HepG2 (cell line): ENCODE data around the gene TPGS1. TPM values are rescaled to one million over a fixed set of nuclear protein-coding genes. Genes with fewer than 3 reads are reported as not detected.

ENCODE experiments used
- ELF4 ChIP-seq: sonication (generic); formaldehyde crosslinking; IDR thresholded peaks from 2 replicates; pipeline ENCODE4 v1.5.0; 2020; ENCODE audit warnings: missing genetic modification reagents, mild to moderate bottlenecking, moderate library complexity, borderline replicate concordance
- JUNB ChIP-seq: sonication (generic); formaldehyde crosslinking; IDR thresholded peaks from 2 replicates; pipeline ENCODE4 v1.8.0; 2022; ENCODE audit warnings: missing genetic modification reagents, mild to moderate bottlenecking, borderline replicate concordance
- ONECUT2 ChIP-seq: sonication (generic); formaldehyde crosslinking; IDR thresholded peaks from 2 replicates; pipeline ENCODE4 v1.4.0; 2020; ENCODE audit warnings: missing genetic modification reagents
- YY1 ChIP-seq: IDR thresholded peaks from 2 replicates; pipeline ENCODE4 v1.6.1; 2011; ENCODE audit warnings: low read length, low read depth, moderate library complexity, mild to moderate bottlenecking; ENCODE audit not compliant: insufficient read depth, insufficient replicate concordance
- ZBTB7A ChIP-seq: sonication (generic); formaldehyde crosslinking; IDR thresholded peaks from 2 replicates; pipeline ENCODE4 v1.8.0; 2022; ENCODE audit warnings: mild to moderate bottlenecking, missing genetic modification reagents
- ZNF563 ChIP-seq: sonication (generic); formaldehyde crosslinking; IDR thresholded peaks from 2 replicates; pipeline ENCODE4 v1.8.0; 2022; ENCODE audit warnings: mild to moderate bottlenecking, moderate library complexity, missing genetic modification reagents
- ZNF598 ChIP-seq: sonication (generic); formaldehyde crosslinking; IDR thresholded peaks from 2 replicates; pipeline ENCODE4 v1.5.1; 2020; ENCODE audit warnings: mild to moderate bottlenecking, missing genetic modification reagents, borderline replicate concordance
- ZNF782 ChIP-seq: sonication (generic); formaldehyde crosslinking; IDR thresholded peaks from 2 replicates; pipeline ENCODE4 v1.4.0; 2020; ENCODE audit warnings: missing genetic modification reagents, mild to moderate bottlenecking, borderline replicate concordance
- polyA plus RNA-seq, 8 experiments: library from polyadenylated mRNA; depleted of rRNA in 3 of 8; stranded (reverse) in 7 of 8; unstranded in 1 of 8; fragments of >200 nt; fragmentation: Illumina TruSeq in 4 of 8; extraction: Trizol in 4 of 8; gene quantifications; 2 replicates each; pipeline versions ENCODE4 v1.2.1 to v1.2.3, GENCODE V29; 2011 to 2016; ENCODE audit warnings: low read depth in 4 of 8, missing spikeins in 1 of 8, mixed read lengths in 1 of 8; ENCODE audit not compliant: insufficient read depth in 1 of 8
- total RNA-seq, 5 experiments: library from RNA; depleted of rRNA; stranded (reverse); fragments of >200 nt; fragmentation: Illumina TruSeq; extraction: Trizol; gene quantifications; 2 replicates each; pipeline ENCODE4 v1.2.3, GENCODE V29; 2016; ENCODE audit warnings: low read depth in 1 of 5
- TF ChIP-seq, protein P1 (sequence below), 2 experiments: fragments of 450-650 bp in 1 of 2; sonication (generic) in 1 of 2; formaldehyde crosslinking in 1 of 2; IDR thresholded peaks; 2 replicates each; pipeline versions ENCODE4 v1.6.1 to v1.8.0; 2016 to 2022; ENCODE audit warnings: antibody characterized with exemption in 1 of 2, mild to moderate bottlenecking in 1 of 2, missing genetic modification reagents in 1 of 2
- TF ChIP-seq, protein P2 (sequence below): sonication (generic); formaldehyde crosslinking; IDR thresholded peaks from 2 replicates; pipeline ENCODE4 v1.4.0; 2020; ENCODE audit warnings: low read depth, missing genetic modification reagents
- TF ChIP-seq, protein P3 (sequence below): sonication (generic); formaldehyde crosslinking; IDR thresholded peaks from 2 replicates; pipeline ENCODE4 v1.4.0; 2020; ENCODE audit warnings: mild to moderate bottlenecking, missing genetic modification reagents
- TF ChIP-seq, protein P4 (sequence below): sonication (generic); formaldehyde crosslinking; IDR thresholded peaks from 2 replicates; pipeline ENCODE4 v1.8.0; 2022; ENCODE audit warnings: missing genetic modification reagents, mild to moderate bottlenecking, moderate library complexity, borderline replicate concordance

TPGS1 gene
- total and polyA plus RNA-seq, 2 of the 13 experiments (the other 11 are each of a cell fraction or from before 2014, with no cell fraction given), result 1.1 to 6.2 TPM

DNA sequence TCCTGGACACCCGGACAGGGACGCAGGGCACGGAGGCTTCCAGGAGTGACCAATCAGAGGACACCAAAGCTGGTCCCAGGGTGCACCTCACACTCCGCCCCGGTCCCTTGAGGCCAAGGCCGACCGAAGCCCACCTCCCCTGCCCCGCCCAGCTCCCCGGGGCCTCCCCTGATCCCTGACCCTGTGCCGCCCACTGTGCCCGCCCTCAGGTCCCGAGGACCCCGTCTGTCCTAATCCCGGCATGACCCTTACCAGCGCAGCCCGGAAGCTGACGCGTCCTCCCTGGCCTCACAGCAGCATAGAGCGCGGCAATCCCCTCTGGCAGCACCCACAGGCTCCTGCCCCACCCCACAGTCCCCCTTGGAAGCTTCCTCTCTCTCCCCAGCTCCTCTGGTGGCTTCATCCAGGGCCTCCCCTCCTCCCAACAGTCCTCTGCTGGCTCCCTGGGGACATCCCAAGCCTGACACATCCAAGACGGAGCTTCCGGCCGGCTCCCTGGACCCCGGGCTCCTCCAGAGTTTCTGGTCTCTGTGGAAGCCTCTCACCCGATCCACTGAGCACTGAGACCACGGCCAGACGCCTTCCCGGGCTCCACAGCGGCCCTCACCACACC lies 16.9 kb downstream of the TPGS1 start (continued):
- TF ChIP-seq, protein P1, sequence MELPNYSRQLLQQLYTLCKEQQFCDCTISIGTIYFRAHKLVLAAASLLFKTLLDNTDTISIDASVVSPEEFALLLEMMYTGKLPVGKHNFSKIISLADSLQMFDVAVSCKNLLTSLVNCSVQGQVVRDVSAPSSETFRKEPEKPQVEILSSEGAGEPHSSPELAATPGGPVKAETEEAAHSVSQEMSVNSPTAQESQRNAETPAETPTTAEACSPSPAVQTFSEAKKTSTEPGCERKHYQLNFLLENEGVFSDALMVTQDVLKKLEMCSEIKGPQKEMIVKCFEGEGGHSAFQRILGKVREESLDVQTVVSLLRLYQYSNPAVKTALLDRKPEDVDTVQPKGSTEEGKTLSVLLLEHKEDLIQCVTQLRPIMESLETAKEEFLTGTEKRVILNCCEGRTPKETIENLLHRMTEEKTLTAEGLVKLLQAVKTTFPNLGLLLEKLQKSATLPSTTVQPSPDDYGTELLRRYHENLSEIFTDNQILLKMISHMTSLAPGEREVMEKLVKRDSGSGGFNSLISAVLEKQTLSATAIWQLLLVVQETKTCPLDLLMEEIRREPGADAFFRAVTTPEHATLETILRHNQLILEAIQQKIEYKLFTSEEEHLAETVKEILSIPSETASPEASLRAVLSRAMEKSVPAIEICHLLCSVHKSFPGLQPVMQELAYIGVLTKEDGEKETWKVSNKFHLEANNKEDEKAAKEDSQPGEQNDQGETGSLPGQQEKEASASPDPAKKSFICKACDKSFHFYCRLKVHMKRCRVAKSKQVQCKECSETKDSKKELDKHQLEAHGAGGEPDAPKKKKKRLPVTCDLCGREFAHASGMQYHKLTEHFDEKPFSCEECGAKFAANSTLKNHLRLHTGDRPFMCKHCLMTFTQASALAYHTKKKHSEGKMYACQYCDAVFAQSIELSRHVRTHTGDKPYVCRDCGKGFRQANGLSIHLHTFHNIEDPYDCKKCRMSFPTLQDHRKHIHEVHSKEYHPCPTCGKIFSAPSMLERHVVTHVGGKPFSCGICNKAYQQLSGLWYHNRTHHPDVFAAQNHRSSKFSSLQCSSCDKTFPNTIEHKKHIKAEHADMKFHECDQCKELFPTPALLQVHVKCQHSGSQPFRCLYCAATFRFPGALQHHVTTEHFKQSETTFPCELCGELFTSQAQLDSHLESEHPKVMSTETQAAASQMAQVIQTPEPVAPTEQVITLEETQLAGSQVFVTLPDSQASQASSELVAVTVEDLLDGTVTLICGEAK (IDR thresholded peaks at IDR 0.05), result no peak
- TF ChIP-seq, protein P1 (CRISPR knock-in tag; IDR thresholded peaks at IDR 0.05), result 0 out of 2 replicates have a peak, but pooled peaks have one; percentile 32
- TF ChIP-seq ELF4 (CRISPR knock-in tag) (0 out of 2 replicates have a peak, but pooled peaks have one; percentile 29), ZNF782 (CRISPR knock-in tag) (no peak), ONECUT2 (no peak), YY1 (peak; percentile 48), JUNB (CRISPR knock-in tag) (no peak), ZNF598 (CRISPR knock-in tag) (no peak; the same call in 1 of the 2 replicates), ZNF563 (no peak), ZBTB7A (peak; percentile 100)
- TF ChIP-seq, protein P2, sequence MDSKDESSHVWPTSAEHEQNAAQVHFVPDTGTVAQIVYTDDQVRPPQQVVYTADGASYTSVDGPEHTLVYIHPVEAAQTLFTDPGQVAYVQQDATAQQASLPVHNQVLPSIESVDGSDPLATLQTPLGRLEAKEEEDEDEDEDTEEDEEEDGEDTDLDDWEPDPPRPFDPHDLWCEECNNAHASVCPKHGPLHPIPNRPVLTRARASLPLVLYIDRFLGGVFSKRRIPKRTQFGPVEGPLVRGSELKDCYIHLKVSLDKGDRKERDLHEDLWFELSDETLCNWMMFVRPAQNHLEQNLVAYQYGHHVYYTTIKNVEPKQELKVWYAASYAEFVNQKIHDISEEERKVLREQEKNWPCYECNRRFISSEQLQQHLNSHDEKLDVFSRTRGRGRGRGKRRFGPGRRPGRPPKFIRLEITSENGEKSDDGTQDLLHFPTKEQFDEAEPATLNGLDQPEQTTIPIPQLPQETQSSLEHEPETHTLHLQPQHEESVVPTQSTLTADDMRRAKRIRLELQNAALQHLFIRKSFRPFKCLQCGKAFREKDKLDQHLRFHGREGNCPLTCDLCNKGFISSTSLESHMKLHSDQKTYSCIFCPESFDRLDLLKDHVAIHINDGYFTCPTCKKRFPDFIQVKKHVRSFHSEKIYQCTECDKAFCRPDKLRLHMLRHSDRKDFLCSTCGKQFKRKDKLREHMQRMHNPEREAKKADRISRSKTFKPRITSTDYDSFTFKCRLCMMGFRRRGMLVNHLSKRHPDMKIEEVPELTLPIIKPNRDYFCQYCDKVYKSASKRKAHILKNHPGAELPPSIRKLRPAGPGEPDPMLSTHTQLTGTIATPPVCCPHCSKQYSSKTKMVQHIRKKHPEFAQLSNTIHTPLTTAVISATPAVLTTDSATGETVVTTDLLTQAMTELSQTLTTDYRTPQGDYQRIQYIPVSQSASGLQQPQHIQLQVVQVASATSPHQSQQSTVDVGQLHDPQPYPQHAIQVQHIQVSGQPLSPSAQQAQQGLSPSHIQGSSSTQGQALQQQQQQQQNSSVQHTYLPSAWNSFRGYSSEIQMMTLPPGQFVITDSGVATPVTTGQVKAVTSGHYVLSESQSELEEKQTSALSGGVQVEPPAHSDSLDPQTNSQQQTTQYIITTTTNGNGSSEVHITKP (CRISPR knock-in tag), result peak; percentile 79; the same call in 1 of the 2 replicates
- TF ChIP-seq, protein P3, sequence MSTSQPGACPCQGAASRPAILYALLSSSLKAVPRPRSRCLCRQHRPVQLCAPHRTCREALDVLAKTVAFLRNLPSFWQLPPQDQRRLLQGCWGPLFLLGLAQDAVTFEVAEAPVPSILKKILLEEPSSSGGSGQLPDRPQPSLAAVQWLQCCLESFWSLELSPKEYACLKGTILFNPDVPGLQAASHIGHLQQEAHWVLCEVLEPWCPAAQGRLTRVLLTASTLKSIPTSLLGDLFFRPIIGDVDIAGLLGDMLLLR (CRISPR knock-in tag), result peak; percentile 61; the same call in 1 of the 2 replicates
- TF ChIP-seq, protein P4, sequence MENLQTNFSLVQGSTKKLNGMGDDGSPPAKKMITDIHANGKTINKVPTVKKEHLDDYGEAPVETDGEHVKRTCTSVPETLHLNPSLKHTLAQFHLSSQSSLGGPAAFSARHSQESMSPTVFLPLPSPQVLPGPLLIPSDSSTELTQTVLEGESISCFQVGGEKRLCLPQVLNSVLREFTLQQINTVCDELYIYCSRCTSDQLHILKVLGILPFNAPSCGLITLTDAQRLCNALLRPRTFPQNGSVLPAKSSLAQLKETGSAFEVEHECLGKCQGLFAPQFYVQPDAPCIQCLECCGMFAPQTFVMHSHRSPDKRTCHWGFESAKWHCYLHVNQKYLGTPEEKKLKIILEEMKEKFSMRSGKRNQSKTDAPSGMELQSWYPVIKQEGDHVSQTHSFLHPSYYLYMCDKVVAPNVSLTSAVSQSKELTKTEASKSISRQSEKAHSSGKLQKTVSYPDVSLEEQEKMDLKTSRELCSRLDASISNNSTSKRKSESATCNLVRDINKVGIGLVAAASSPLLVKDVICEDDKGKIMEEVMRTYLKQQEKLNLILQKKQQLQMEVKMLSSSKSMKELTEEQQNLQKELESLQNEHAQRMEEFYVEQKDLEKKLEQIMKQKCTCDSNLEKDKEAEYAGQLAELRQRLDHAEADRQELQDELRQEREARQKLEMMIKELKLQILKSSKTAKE (CRISPR knock-in tag), result peak; percentile 92
